WI38 (cell line): ENCODE measurements around the gene TRIM40.

ENCODE experiments used
- H3K4me3 ChIP-seq: 2 replicates; pipeline ENCODE4 v1.5.1; 2011; ENCODE audit warnings: low read depth, mild to moderate bottlenecking, control low read depth, low read length
- TF ChIP-seq, protein P1 (sequence below): IDR thresholded peaks from 2 replicates; pipeline ENCODE4 v1.5.1; 2012; ENCODE audit warnings: low read depth, mild to moderate bottlenecking, control low read depth, low read length

The TRIM40 gene

DNA sequence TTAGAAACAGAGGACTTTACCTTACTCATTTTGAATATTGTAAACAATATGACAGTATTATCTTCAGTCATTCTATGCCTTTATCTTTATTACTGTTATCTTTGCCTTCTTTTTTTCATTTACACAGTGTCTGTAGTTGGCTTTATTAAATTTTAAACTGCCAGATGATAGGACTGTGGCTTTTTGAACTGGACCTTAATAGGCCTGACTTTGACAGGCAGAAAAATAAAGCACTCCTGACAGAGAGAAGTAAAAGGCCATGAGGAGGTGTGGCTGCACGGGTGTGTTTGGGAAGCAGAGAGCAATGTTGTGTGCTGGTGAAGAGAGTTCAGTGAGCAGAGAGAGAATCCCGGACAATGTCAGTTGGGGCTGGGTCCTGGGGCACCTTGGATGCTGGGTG lies 7.8 kb downstream of the TRIM40 start:
- H3K4me3 ChIP-seq = no peak overlapping the region
- TF ChIP-seq, protein P1, sequence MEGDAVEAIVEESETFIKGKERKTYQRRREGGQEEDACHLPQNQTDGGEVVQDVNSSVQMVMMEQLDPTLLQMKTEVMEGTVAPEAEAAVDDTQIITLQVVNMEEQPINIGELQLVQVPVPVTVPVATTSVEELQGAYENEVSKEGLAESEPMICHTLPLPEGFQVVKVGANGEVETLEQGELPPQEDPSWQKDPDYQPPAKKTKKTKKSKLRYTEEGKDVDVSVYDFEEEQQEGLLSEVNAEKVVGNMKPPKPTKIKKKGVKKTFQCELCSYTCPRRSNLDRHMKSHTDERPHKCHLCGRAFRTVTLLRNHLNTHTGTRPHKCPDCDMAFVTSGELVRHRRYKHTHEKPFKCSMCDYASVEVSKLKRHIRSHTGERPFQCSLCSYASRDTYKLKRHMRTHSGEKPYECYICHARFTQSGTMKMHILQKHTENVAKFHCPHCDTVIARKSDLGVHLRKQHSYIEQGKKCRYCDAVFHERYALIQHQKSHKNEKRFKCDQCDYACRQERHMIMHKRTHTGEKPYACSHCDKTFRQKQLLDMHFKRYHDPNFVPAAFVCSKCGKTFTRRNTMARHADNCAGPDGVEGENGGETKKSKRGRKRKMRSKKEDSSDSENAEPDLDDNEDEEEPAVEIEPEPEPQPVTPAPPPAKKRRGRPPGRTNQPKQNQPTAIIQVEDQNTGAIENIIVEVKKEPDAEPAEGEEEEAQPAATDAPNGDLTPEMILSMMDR = no peak

DNA sequence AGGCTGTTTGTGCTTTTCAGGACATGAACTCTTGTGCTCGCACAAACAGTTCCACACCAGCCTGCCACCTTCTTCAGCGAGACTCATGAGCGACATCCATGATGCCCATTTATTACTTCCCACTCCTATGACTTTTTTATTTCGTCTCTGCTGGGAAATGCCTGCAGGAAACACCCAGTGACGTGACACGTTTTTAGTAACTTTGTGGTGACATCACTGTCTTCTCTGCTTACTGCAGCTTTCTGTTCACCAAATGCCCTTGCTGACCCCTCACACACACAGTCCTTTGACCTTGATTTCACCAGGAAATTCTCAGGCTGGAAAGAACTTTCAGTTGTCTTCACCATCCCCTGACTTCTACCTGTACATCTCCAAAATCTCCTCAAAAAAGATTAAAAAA lies 8.9 kb downstream of the TRIM40 start:
- TF ChIP-seq, protein P1 = no peak
- no peak overlapping the region for H3K4me3 ChIP-seq

DNA sequence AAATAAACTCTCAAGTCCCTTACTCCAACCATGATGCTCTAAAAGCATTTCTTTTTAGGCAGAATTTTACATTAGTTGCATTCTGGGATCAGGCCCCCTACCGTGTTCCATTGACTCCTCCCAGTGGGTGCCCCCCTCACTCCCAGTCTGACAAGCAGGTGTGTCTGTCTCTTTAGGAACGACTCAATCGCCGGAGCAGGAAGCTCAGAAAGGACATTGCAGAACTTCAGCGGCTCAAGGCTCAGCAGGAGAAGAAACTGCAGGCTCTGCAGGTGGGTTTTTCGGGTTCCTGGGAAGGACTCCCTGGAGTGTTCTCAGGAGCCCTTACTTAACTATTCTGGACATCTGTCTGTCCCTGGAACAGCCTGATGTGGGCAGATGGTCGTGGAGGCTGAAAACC lies 9.9 kb downstream of the TRIM40 start:
- no peak overlapping the region for H3K4me3 ChIP-seq
- TF ChIP-seq, protein P1 = no peak

DNA sequence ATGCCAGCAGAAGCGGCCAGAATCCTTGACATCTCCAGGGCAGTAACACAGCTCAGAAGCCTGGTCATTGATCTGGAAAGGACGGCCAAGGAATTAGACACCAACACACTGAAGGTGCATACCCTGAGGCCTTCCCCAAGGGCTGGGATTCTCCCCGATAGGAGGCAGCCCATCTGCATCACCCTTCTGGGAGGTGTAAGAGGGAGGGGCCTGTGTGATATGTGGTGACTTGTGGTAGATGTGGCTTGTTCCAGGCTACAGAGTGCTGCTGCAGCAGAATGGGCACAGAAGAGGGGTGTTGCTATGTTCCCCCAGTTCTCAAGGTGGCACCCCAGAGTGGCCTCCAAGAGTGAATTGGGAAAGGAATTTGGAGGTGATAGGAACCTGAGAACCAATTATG lies 11.2 kb downstream of the TRIM40 start:
- no peak overlapping the region for H3K4me3 ChIP-seq
- TF ChIP-seq, protein P1 = no peak

DNA sequence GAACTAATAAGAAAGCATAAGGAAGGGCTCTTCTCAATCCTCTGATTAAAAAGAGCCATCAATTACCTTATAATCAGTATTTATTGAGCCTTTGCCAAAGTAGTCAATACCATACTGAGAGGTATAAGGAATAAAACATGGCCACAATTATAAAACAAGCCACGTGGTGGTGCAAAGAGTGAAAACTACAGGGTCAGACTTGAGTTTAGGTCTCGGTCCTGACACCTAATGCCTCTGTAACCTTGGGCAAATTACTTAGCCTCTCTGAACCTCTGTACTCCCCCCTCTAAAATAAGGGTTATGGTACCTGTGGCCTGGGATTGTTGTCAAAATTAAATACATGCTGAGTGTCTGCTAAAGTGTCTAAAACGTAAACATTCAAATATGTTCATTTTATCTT lies 13.3 kb downstream of the TRIM40 start:
- no peak overlapping the region for H3K4me3 ChIP-seq
- TF ChIP-seq, protein P1 = no peak

DNA sequence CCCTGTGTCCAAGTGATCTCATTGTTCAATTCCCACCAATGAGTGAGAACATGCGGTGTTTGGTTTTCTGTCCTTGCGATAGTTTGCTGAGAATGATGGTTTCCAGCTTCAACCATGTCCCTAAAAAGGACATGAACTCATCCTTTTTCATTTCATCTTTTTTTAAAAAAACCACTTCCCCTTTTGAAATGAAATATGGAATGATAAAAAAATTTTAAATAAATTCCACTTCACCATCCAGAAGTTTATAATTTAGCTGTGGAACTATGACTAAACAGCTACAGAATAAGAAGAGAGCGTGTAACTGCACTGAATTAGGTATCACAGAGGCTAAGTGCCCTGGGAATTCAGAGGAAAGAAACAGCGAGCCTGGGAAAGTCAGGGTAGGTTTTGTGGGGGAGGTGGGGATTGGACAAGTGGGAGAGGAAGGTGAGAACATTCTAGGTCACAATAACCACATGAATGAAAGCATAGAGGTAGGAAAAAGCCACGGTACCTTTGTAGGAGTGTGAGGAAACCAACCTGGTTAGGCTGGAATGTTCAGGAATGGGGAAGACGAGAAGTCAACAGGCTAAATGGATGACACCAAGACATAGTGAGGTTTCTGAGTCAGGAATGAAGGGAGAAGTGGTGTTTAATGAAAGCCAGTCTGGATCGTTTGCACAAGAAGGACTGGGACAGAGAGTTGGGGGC lies 14.1 kb downstream of the TRIM40 start:
- no peak overlapping the region for H3K4me3 ChIP-seq
- TF ChIP-seq, protein P1 = no peak

DNA sequence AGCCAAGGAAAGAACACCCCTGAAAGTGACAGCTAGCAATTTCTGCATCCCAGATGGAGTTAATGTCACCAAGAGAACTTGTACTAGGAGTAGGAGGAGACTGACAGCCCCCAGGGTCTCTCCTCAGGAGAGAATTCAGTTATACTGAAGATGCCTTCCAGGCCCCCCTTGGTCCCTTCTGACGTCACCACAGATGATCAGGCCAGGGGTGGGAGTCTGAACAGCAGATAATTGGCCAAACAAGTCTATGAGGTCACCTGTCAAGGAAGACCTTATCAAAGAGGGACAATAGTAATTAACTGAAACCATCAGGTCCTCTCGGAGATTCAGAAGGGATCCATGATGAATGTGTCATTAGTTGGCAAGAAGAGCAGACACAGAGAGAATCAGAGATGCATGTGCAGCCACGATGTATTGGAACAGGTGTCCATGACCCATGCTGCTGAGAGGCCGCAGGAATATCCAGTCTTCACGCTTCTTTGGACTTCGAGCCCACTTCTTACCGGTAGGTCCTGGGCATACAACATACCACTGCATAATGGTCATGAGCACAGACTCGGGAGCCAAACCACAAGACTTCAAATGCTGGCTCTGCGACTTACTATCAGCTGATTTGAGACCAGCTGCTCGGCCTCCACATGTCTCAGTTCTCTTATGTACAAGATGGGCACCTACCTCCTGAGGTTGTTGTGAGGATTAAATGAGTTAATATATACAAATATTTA lies 14.9 kb downstream of the TRIM40 start:
- no peak overlapping the region for H3K4me3 ChIP-seq
- TF ChIP-seq, protein P1 = no peak
